Measurements from ENCODE around the gene UNC5CL. TPM values are rescaled to one million over a fixed set of nuclear protein-coding genes. Genes with fewer than 3 reads are reported as not detected.

Gene UNC5CL
- total RNA-seq, 1 donor from 2014 or later, result 0.53 TPM

DNA sequence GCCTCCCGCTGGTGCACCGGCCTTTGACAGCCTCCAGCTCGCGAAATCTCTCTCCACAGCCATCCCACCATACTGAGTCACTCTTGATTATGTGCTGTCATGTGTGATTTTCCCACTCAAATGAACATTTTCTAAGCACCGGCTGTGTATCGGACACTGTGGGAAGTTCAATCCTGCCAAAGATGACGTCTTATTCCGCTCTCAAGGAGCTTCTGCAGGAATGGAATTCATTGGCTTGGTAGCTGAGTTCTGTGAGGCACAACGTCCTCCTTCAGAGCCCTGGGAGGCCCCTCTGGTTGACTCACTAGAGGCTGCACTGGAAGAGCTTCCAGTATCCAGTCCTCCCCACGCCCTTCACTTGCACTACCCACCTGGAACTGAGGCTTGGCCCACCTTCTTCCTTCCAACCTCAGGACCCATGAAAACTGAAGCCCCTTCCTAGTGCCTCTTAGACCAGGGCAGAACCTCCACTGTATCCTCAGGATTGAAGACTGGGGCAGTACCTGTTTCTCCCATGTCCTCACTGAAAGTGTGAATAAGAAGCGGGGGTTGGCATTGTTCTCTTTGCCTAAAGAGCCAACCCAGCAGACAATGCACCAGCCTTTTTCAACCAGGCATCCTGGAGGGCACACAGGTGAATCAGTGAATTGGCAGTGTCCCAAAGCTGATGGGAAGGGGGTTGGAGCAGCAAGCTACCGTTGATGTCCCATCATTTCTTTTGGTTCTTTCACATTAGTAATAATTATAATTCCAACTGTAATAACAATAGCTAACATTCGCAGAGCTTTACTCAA, 1.7 kb downstream of the UNC5CL start:
- intact Hi-C loops (cut with DNase I), result no loop called here
- H3K9me3 ChIP-seq, result no peaks in the 10 kb centered on the region
- no peaks in the 10 kb centered on the region for H3K4me1 ChIP-seq
- no peaks in the 10 kb centered on the region for H3K27me3 ChIP-seq
- H3K4me3 ChIP-seq, result no peak overlapping the region
- TF ChIP-seq, protein P1, sequence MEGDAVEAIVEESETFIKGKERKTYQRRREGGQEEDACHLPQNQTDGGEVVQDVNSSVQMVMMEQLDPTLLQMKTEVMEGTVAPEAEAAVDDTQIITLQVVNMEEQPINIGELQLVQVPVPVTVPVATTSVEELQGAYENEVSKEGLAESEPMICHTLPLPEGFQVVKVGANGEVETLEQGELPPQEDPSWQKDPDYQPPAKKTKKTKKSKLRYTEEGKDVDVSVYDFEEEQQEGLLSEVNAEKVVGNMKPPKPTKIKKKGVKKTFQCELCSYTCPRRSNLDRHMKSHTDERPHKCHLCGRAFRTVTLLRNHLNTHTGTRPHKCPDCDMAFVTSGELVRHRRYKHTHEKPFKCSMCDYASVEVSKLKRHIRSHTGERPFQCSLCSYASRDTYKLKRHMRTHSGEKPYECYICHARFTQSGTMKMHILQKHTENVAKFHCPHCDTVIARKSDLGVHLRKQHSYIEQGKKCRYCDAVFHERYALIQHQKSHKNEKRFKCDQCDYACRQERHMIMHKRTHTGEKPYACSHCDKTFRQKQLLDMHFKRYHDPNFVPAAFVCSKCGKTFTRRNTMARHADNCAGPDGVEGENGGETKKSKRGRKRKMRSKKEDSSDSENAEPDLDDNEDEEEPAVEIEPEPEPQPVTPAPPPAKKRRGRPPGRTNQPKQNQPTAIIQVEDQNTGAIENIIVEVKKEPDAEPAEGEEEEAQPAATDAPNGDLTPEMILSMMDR (IDR thresholded peaks at IDR 0.05), result no peak
- no peak overlapping the region for H3K27ac ChIP-seq
- no peaks in the 10 kb centered on the region for H3K36me3 ChIP-seq
- no peak for DNase-seq (ENCODE audit: low spot score in 2 of 2)

DNA sequence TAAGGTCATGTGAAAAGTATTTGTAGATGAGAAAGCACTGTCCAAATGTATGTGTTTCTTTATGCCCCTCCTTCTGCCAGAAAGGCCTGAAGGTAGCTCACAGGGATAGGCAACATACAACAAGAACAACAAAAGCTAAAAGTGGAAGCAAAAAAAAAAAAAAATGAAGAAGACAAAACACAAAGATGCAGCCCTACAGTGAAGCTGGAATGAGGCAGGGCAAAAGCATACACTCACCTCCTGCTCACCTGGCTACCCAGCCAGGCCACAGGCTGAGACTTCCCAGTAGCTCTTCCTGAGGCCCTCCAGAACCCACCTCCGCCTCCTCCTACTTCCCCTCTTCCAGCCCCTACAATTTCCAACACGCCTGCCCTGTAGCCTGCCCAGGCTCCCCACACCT, 2.4 kb downstream of the UNC5CL start:
- H3K4me3 ChIP-seq, result no peak overlapping the region
- H3K4me1 ChIP-seq, result no peaks in the 10 kb centered on the region
- H3K36me3 ChIP-seq, result no peaks in the 10 kb centered on the region
- TF ChIP-seq, protein P1 (IDR thresholded peaks at IDR 0.05), result no peak
- intact Hi-C loops (cut with DNase I), result no loop called here
- H3K27ac ChIP-seq, result no peak overlapping the region
- H3K9me3 ChIP-seq, result no peaks in the 10 kb centered on the region
- DNase-seq (ENCODE audit: low spot score in 2 of 2), result no peak
- no peaks in the 10 kb centered on the region for H3K27me3 ChIP-seq

DNA sequence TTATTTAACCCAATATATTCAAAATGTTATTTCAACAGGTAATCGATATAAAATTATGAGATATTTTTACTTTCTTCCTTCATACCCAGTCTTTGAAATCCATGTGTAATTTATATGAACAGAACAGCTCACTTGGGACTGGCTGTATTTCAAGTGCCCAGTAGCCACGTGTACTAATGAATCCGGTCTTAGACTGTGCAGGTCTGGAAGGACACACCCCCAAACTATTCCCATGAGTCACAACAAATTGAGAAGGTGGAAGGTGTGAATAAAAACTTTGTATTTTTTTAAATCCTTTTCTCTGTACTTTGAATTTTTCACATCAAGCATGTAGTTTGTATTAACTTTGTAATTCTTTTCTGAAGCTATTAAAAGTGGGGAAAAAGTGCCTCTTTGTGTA, 2.8 kb downstream of the UNC5CL start:
- no peaks in the 10 kb centered on the region for H3K9me3 ChIP-seq
- no peak overlapping the region for H3K27ac ChIP-seq
- TF ChIP-seq, protein P1 (IDR thresholded peaks at IDR 0.05), result no peak
- H3K4me1 ChIP-seq, result no peaks in the 10 kb centered on the region
- no peaks in the 10 kb centered on the region for H3K27me3 ChIP-seq
- no peak for DNase-seq (ENCODE audit: low spot score in 2 of 2)
- H3K4me3 ChIP-seq, result no peak overlapping the region
- intact Hi-C loops (cut with DNase I), result no loop called here
- H3K36me3 ChIP-seq, result no peaks in the 10 kb centered on the region

DNA sequence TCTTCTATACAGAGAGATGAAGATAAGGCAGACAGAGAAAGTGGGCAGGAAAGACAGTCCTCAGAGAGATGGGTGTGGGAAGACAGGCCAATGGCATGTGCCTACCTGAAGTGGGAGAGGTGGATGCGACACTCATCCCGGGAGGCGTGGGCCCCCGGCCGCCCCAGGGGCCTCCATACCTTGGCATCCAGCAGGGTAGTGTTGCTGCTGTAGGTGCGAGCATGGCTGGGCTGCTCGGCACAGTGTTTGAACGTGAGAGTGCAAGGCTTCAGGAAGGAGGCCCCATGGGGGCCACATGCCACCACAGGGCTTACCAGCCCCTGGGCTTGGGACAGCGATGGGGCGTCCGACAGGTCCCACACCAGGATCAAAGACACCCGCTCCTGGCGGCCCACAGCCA, 5.2 kb downstream of the UNC5CL start:
- H3K27ac ChIP-seq, result no peak overlapping the region
- no peaks in the 10 kb centered on the region for H3K36me3 ChIP-seq
- intact Hi-C loops (cut with DNase I), result no loop called here
- DNase-seq (ENCODE audit: low spot score in 2 of 2), result no peak
- peaks cover 0 to under 1% of the 10 kb centered on the region in 2 donors for H3K4me1 ChIP-seq
- no peak overlapping the region for H3K4me3 ChIP-seq
- no peaks in the 10 kb centered on the region for H3K27me3 ChIP-seq
- no peaks in the 10 kb centered on the region for H3K9me3 ChIP-seq
- TF ChIP-seq, protein P1 (IDR thresholded peaks at IDR 0.05), result no peak

- TF ChIP-seq, protein P1 (IDR thresholded peaks at IDR 0.05), result no peak
- intact Hi-C loops (cut with DNase I), result no loop called here
- no peak for DNase-seq (ENCODE audit: low spot score in 2 of 2)
- no peak overlapping the region for H3K27ac ChIP-seq
- H3K36me3 ChIP-seq, result no peaks in the 10 kb centered on the region
- H3K4me1 ChIP-seq, result peaks cover 0 to 5% of the 10 kb centered on the region in 2 donors
- H3K9me3 ChIP-seq, result no peaks in the 10 kb centered on the region
- no peaks in the 10 kb centered on the region for H3K27me3 ChIP-seq
- no peak overlapping the region for H3K4me3 ChIP-seq
These were observed 6.2 kb downstream of the UNC5CL start for GRCh38 chr6:41032830-41033229.

Measured in ascending aorta (tissue), 2 donors.